ENCODE data around the gene SUB1.

The SUB1 gene

DNA sequence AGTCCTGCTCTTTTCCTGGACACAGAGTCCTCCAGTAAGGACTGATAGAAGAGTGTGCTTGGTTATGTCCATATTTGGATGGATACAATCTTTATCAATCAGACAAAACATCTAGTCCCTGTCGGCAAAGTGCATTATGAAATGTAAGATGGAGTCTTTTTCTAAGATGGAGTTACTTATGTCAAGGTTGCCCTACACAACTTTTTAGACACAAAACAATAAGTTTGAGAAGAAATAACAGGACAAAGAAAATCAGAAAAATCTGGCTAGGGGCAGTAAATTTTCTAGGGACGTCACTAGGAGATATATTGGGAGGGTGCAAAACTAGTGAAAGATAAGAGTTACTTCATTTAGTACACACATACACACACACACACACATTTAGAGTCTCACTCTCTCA, 23.3 kb upstream of the SUB1 start:
- TF ChIP-seq YY1 (IDR thresholded peaks at IDR 0.05; ENCODE audit: low read depth) (no peak), TEAD4 (IDR thresholded peaks at IDR 0.05) (no peak), RAD21 (IDR thresholded peaks at IDR 0.05; ENCODE audit: low read depth) (no peak), NFIC (IDR thresholded peaks at IDR 0.05) (no peak)

DNA sequence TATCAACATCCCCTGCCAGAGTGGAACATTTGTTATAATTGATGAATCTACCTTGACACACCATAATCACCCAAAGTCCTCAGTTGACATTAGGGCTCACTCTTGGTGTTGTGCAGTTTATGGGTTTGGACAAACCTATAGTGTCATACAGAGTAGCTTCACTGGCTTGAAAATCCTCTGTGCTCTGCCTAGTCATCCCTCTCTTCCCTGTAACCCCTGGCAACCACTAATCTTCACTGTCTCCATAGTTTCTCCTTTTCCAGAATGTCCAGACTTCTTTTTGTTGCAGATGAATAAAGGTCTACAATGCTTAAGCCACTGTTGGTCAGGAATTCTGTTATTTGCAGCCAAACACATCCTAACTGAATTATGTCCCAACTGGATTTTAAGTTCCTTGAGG, 22.5 kb upstream of the SUB1 start:
- TF ChIP-seq RAD21 (IDR thresholded peaks at IDR 0.05; ENCODE audit: low read depth) (no peak), EP300 (IDR thresholded peaks at IDR 0.05; ENCODE audit: borderline replicate concordance) (no peak), NFIC (IDR thresholded peaks at IDR 0.05) (no peak), REST (IDR thresholded peaks at IDR 0.05; ENCODE audit: low read depth) (no peak), TCF12 (IDR thresholded peaks at IDR 0.05; ENCODE audit: low read depth) (no peak), FOXM1 (IDR thresholded peaks at IDR 0.05; ENCODE audit: borderline replicate concordance, low read depth) (no peak), EGR1 (IDR thresholded peaks at IDR 0.05) (no peak), CREB1 (IDR thresholded peaks at IDR 0.05; ENCODE audit: low read depth) (no peak), YY1 (IDR thresholded peaks at IDR 0.05; ENCODE audit: low read depth) (no peak), TEAD4 (IDR thresholded peaks at IDR 0.05) (no peak), ZBTB7A (IDR thresholded peaks at IDR 0.05; ENCODE audit: low read depth) (no peak), TAF1 (IDR thresholded peaks at IDR 0.05; ENCODE audit: low read depth) (no peak), MAX (IDR thresholded peaks at IDR 0.05) (no peak), CEBPB (IDR thresholded peaks at IDR 0.05) (no peak)
- TF ChIP-seq, protein P1, sequence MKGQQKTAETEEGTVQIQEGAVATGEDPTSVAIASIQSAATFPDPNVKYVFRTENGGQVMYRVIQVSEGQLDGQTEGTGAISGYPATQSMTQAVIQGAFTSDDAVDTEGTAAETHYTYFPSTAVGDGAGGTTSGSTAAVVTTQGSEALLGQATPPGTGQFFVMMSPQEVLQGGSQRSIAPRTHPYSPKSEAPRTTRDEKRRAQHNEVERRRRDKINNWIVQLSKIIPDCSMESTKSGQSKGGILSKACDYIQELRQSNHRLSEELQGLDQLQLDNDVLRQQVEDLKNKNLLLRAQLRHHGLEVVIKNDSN (IDR thresholded peaks at IDR 0.05) = no peak

- no peak for TF ChIP-seq EGR1 (IDR thresholded peaks at IDR 0.05)
- no peak for TF ChIP-seq TCF12 (IDR thresholded peaks at IDR 0.05; ENCODE audit: low read depth)
- TF ChIP-seq EP300 (IDR thresholded peaks at IDR 0.05; ENCODE audit: borderline replicate concordance) = no peak
- TF ChIP-seq RAD21 (IDR thresholded peaks at IDR 0.05; ENCODE audit: low read depth) = no peak
- TF ChIP-seq REST (IDR thresholded peaks at IDR 0.05; ENCODE audit: low read depth) = no peak
- no peak for TF ChIP-seq TEAD4 (IDR thresholded peaks at IDR 0.05)
Observed at GRCh38 chr5:32563614-32564013, 21.7 kb upstream of the SUB1 start.

GRCh38 chr5:32565145-32565544, 20.2 kb upstream of the SUB1 start:
- no peak for TF ChIP-seq FOXM1 (IDR thresholded peaks at IDR 0.05; ENCODE audit: borderline replicate concordance, low read depth)
- no peak for TF ChIP-seq CEBPB (IDR thresholded peaks at IDR 0.05)
- no peak for TF ChIP-seq EGR1 (IDR thresholded peaks at IDR 0.05)
- no peak for TF ChIP-seq REST (IDR thresholded peaks at IDR 0.05; ENCODE audit: low read depth)
- TF ChIP-seq TAF1 (IDR thresholded peaks at IDR 0.05; ENCODE audit: low read depth) = no peak
- no peak for TF ChIP-seq TCF12 (IDR thresholded peaks at IDR 0.05; ENCODE audit: low read depth)
- no peak for TF ChIP-seq CREB1 (IDR thresholded peaks at IDR 0.05; ENCODE audit: low read depth)
- TF ChIP-seq YY1 (IDR thresholded peaks at IDR 0.05; ENCODE audit: low read depth) = no peak
- TF ChIP-seq EP300 (IDR thresholded peaks at IDR 0.05; ENCODE audit: borderline replicate concordance) = no peak
- no peak for TF ChIP-seq NFIC (IDR thresholded peaks at IDR 0.05)
- no peak for TF ChIP-seq RAD21 (IDR thresholded peaks at IDR 0.05; ENCODE audit: low read depth)
- TF ChIP-seq ZBTB7A (IDR thresholded peaks at IDR 0.05; ENCODE audit: low read depth) = no peak
- TF ChIP-seq TEAD4 (IDR thresholded peaks at IDR 0.05) = no peak
- no peak for TF ChIP-seq MAX (IDR thresholded peaks at IDR 0.05)

GRCh38 chr5:32566319-32567111, 18.8 kb upstream of the SUB1 start:
- TF ChIP-seq EP300 (IDR thresholded peaks at IDR 0.05; ENCODE audit: borderline replicate concordance) (no peak), FOXM1 (IDR thresholded peaks at IDR 0.05; ENCODE audit: borderline replicate concordance, low read depth) (no peak), EGR1 (IDR thresholded peaks at IDR 0.05) (no peak), CEBPB (IDR thresholded peaks at IDR 0.05) (no peak), MAX (IDR thresholded peaks at IDR 0.05) (no peak), TAF1 (IDR thresholded peaks at IDR 0.05; ENCODE audit: low read depth) (no peak), CREB1 (IDR thresholded peaks at IDR 0.05; ENCODE audit: low read depth) (no peak), RAD21 (IDR thresholded peaks at IDR 0.05; ENCODE audit: low read depth) (no peak), TCF12 (IDR thresholded peaks at IDR 0.05; ENCODE audit: low read depth) (no peak), TEAD4 (IDR thresholded peaks at IDR 0.05) (no peak), NFIC (IDR thresholded peaks at IDR 0.05) (no peak), ZBTB7A (IDR thresholded peaks at IDR 0.05; ENCODE audit: low read depth) (no peak), REST (IDR thresholded peaks at IDR 0.05; ENCODE audit: low read depth) (no peak)
- TF ChIP-seq, protein P1 (IDR thresholded peaks at IDR 0.05) = no peak
